ENCODE results near the gene DDIT3. TPM values are rescaled to one million over a fixed set of nuclear protein-coding genes. Genes with fewer than 3 reads are reported as not detected.

Gene DDIT3
- total and polyA plus RNA-seq, 8 donors = 8.5 to 52.7 (median 9.9) TPM

DNA sequence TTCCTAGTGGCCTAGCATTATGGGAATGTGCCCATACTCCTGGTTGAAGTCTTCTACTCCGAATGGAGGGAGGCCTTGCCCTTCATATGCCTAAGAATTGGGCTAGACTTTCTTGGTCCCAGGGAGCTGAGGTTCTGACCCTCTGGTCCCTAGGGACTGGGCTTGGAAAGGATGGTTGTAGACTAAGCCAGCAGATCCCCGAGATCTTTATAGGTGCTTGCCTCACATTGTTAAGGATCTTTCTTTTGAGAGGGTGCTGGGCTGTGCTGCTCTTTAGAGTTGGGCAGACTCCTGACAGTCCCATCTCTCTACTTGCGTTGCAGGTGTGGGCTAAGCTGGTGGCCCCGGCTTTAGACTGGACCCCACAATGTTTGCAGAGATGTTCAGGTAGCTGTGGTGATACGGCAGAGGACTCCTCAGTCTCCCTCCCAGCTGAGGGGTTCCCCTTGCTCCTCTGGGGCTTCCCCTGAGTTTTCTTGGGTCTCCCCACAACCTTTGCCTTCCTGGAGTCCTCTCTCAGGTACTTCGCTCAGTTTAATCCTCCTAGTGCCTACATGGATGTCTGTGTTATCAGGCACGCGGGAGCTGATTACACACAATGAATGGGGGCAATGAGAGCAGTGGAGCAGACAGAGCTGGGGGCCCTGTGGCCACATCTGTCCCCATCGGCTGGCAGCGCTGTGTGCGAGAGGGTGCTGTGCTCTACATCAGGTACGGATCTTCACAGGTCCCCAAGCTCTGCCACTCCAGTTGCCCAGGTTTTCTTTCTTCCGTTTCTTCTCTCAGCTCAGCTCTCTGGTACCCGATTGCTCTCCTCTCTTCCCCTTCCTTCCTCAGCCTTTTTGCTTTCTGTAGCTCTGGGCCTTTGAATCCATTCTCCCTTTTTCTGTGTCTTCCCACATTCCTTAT, 3.6 kb upstream of the DDIT3 start:
- intact Hi-C loops (cut with DNase I) = no loop called here
- WGBS, 2 donors = 54 to 66% methylated on average over 14 of the region's 14 CpGs
- peak in 1 of 6 donors; percentile 66 for DNase-seq
- FAIRE-seq = no peak
- no peaks in the 10 kb centered on the region for H3K9me3 ChIP-seq
- H3K4me1 ChIP-seq = peaks cover 18 to 28% (median 21%) of the 10 kb centered on the region in 3 donors
- peaks cover 0 to 20% (median 6%) of the 10 kb centered on the region in 3 donors for H3K36me3 ChIP-seq
- no peaks in the 10 kb centered on the region for H3K27me3 ChIP-seq
- ATAC-seq = no peak
- TF ChIP-seq, protein P1, sequence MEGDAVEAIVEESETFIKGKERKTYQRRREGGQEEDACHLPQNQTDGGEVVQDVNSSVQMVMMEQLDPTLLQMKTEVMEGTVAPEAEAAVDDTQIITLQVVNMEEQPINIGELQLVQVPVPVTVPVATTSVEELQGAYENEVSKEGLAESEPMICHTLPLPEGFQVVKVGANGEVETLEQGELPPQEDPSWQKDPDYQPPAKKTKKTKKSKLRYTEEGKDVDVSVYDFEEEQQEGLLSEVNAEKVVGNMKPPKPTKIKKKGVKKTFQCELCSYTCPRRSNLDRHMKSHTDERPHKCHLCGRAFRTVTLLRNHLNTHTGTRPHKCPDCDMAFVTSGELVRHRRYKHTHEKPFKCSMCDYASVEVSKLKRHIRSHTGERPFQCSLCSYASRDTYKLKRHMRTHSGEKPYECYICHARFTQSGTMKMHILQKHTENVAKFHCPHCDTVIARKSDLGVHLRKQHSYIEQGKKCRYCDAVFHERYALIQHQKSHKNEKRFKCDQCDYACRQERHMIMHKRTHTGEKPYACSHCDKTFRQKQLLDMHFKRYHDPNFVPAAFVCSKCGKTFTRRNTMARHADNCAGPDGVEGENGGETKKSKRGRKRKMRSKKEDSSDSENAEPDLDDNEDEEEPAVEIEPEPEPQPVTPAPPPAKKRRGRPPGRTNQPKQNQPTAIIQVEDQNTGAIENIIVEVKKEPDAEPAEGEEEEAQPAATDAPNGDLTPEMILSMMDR (IDR thresholded peaks at IDR 0.05) = no peak
- H3K27ac ChIP-seq = peak overlapping the region in 3 of 4 donors; percentile 93 to 98 (median 95)
- peak overlapping the region; percentile 57 to 70 (median 65) for H3K4me3 ChIP-seq

DNA sequence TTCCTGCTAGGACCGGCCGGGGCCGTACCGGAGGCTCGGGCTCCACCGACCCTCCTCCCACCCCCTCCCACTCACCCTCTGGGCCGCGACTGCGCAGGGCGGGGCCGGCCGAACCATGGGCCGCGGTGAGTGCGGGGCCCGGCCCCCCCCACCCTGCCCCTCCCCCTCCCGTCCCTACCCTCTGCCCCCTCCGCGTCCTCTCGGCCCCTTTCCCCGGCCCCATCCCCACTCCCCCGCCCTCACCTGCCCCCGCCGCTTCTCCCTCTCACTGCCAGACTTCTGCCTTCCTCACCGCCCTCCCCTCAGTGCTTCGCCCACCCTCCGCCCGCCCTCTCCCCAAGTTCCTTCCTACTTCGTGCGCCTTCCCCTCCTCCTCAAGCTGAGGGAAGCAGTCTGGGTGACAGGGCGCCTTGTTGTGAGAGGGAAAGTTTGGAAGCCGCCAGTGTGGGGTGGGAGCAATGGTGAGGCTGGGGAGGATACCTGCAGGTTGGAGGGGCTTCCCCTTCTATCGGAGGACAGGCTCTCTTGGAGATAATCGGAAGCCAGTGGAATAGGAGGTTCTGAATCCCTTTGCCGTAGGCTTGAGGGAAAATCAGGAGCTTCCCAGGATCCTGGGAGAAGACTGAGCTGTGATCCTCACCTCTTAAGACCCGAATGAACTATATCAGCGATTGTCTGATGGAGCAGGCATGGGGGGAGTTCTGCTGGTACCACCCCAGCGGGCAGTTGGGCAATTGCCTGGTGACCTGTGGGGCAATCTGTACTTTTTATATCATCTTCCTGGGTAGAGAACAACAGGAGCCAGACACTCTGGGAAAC, 2.8 kb upstream of the DDIT3 start:
- Histone ChIP-seq H3K36me3 (peaks cover 0 to 11% (median 2%) of the 10 kb centered on the region in 3 donors), H3K9me3 (no peaks in the 10 kb centered on the region), H3K4me1 (peaks cover 27 to 33% (median 28%) of the 10 kb centered on the region in 3 donors), H3K4me3 (peak overlapping the region; percentile 57 to 70 (median 65)), H3K27ac (peak overlapping the region; percentile 92 to 98 (median 94)), H3K27me3 (no peaks in the 10 kb centered on the region)
- TF ChIP-seq, protein P1 (IDR thresholded peaks at IDR 0.05) = no peak
- ATAC-seq = peak in 2 of 4 donors; percentile 0 to 1
- DNase-seq = peak; percentile 63 to 81 (median 69)
- intact Hi-C loops (cut with DNase I) = no loop called here
- WGBS, 2 donors = 1% methylated on average over 25 to 33 of the region's 38 CpGs
- no peak for FAIRE-seq

DNA sequence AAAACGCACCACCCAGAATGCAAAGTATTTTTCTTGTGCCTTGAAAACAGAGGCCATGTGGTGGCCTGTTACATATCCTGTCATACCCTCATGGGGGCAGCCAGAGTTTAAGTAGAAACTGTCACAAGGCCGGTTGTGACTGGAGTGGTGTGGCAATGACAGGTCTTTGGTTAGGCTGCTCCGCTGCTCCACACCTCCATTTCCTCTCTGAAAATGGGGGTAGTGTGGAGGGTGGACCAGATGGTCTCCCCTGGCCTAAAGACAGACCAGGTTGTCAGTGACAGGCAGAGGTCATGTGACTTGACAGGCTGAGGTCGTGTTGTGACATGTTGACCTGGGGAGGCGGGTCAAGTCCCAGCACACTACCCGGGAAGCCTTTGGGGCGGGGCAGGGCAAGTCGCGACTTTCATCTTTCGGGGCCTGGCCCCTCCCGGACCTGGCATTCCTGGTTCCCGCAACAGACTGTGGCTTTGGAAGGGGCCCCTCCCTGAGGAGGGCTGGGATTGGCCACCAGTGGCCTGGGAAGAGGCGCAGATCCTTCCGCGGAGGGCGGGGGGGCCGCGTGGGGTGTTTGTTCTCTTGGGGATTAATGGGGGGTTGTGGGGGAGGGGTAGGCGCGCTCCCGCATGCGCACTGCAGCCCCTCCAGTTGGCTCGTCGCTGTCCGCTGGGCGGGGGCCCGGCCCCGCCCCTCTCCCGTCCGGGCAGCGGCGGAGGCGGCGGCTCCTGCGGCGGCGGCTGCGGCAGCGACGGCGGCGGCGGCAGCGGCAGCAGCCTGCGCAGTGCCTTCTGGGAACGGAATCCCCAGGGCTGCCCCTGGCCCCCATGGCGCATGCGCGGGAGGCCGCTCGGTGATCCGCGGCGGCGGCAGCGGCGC, 1.9 kb upstream of the DDIT3 start, which contains the start of gene MBD6:
TSS of gene MBD6 (plus strand) at position 814 of the 876 bp plus-strand sequence. CDS start 1,480 bp downstream, outside the sequence.
- H3K27me3 ChIP-seq = no peaks in the 10 kb centered on the region
- peaks cover 35 to 41% (median 37%) of the 10 kb centered on the region in 3 donors for H3K4me1 ChIP-seq
- H3K4me3 ChIP-seq = peak within 1 kb of the TSS; percentile 57 to 70 (median 65)
- WGBS, 2 donors = 1% methylated on average over 18 to 57 of the region's 57 CpGs
- peak; percentile 95 to 97 (median 96) for DNase-seq
- H3K36me3 ChIP-seq = peaks cover 0 to 5% (median 3%) of the 10 kb centered on the region in 3 donors
- TF ChIP-seq, protein P1 (IDR thresholded peaks at IDR 0.05) = no peak
- peak within 1 kb of the TSS; percentile 92 to 98 (median 94) for H3K27ac ChIP-seq
- FAIRE-seq = no peak
- H3K9me3 ChIP-seq = no peaks in the 10 kb centered on the region
- ATAC-seq = peak; percentile 41 to 59 (median 50)
- intact Hi-C loops (cut with DNase I) = no loop called here

DNA sequence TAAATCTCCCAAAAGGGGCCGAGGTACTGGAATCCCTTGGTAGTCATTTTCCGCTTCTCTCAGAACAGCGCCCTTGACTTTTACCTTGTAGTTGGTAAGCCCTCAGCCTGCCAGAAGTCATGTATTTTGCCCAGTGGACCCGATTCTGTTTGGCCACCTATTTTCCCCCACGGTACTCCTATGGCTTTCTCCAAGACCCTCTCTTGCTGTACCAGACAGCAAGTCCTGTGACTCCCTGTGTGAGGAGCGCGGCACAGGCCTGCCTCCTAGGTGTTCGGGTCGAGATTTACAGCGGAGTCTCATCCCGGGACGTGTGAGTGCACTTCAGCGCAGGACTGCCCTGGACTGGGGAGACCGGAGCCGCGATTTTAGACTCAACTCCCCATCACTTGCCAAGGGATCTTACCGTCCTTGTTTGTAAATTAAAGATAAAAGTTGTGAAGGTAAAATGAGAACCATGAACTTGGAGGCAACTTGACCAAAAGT, 1.3 kb upstream of the DDIT3 start:
- intact Hi-C loops (cut with DNase I) = no loop called here
- peak in 5 of 6 donors; percentile 51 to 79 (median 58) for DNase-seq
- H3K36me3 ChIP-seq = peaks cover 0 to 8% (median 7%) of the 10 kb centered on the region in 3 donors
- H3K9me3 ChIP-seq = no peaks in the 10 kb centered on the region
- H3K4me1 ChIP-seq = peaks cover 39 to 41% (median 41%) of the 10 kb centered on the region in 3 donors
- WGBS, 2 donors = 25 to 28% methylated on average over 17 of the region's 17 CpGs
- peak in 1 of 4 donors; percentile 3 for ATAC-seq
- H3K27ac ChIP-seq = peak overlapping the region; percentile 92 to 98 (median 94)
- TF ChIP-seq, protein P1 (IDR thresholded peaks at IDR 0.05) = no peak
- peak overlapping the region in 3 of 4 donors; percentile 39 to 70 (median 61) for H3K4me3 ChIP-seq
- no peaks in the 10 kb centered on the region for H3K27me3 ChIP-seq
- no peak for FAIRE-seq
